Nephron progenitor cell (in vitro differentiated cells): ENCODE results near the gene SERPINB1.

Experiments
- DNase-seq: peaks from one replicate; pipeline ENCODE4 v3.0.0; 2021
- H3K27ac Mint-ChIP-seq: 2 replicates; pipeline ENCODE4 v1.8.0; 2021; ENCODE audit warnings: mild to moderate bottlenecking, moderate library complexity, mixed read lengths
- H3K27me3 Mint-ChIP-seq: 2 replicates; pipeline ENCODE4 v1.8.0; 2021; ENCODE audit warnings: mild to moderate bottlenecking, low read depth, mixed read lengths; ENCODE audit not compliant: poor library complexity
- H3K36me3 Mint-ChIP-seq: 2 replicates; pipeline ENCODE4 v1.8.0; 2021; ENCODE audit warnings: low read depth, mixed read lengths
- H3K4me1 Mint-ChIP-seq: 2 replicates; pipeline ENCODE4 v1.8.0; 2021; ENCODE audit warnings: mixed read lengths
- H3K4me3 Mint-ChIP-seq: 2 replicates; pipeline ENCODE4 v1.8.0; 2021; ENCODE audit warnings: mild to moderate bottlenecking, moderate library complexity, mixed read lengths
- H3K9me3 Mint-ChIP-seq: 2 replicates; pipeline ENCODE4 v1.8.0; 2021; ENCODE audit warnings: mild to moderate bottlenecking, moderate library complexity, mixed read lengths
- CTCF ChIP-seq: fragments of 200-600 bp; sonication (generic); IDR thresholded peaks from 2 replicates; pipeline ENCODE4 v1.5.0; 2021; ENCODE audit warnings: antibody characterized with exemption

SERPINB1 gene

GRCh38 chr6:2830183-2830582, 11.5 kb downstream of the SERPINB1 start:
- Mint-ChIP-seq H3K27ac (no peak overlapping the region), H3K9me3 (no peaks in the 10 kb centered on the region), H3K4me3 (no peak overlapping the region), H3K27me3 (peaks cover 6% of the 10 kb centered on the region), H3K4me1 (no peaks in the 10 kb centered on the region), H3K36me3 (peaks cover 18% of the 10 kb centered on the region)
- no peak for TF ChIP-seq CTCF
- no peak for DNase-seq

GRCh38 chr6:2829253-2829652, 12.4 kb downstream of the SERPINB1 start:
- no peak for TF ChIP-seq CTCF
- no peak for DNase-seq
- H3K9me3 Mint-ChIP-seq = no peaks in the 10 kb centered on the region
- H3K27me3 Mint-ChIP-seq = peaks cover 6% of the 10 kb centered on the region
- peaks cover 13% of the 10 kb centered on the region for H3K36me3 Mint-ChIP-seq
- H3K4me3 Mint-ChIP-seq = no peak overlapping the region
- H3K4me1 Mint-ChIP-seq = no peaks in the 10 kb centered on the region
- H3K27ac Mint-ChIP-seq = no peak overlapping the region

DNA sequence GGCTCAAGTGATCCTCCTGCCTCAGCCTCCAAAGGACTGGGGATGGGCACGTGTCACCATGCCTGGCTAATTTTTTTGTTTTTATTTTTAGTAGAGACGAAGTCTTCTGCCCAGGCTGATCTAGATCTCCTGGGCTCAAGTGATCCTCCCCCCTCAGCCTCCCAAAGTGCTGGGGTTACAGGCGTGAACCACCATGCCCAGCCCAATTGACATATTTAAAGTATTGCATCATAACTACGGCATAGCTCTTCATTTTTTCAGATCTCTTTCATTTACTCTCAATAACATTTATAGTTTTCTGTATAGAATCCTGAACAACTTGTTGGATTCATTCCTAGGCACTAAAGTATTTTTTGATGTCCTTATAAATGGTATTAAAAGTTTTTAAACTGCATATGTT, 13.0 kb downstream of the SERPINB1 start:
- H3K9me3 Mint-ChIP-seq = no peaks in the 10 kb centered on the region
- H3K4me1 Mint-ChIP-seq = peaks cover 1% of the 10 kb centered on the region
- H3K27ac Mint-ChIP-seq = no peak overlapping the region
- no peak overlapping the region for H3K4me3 Mint-ChIP-seq
- H3K36me3 Mint-ChIP-seq = peaks cover 8% of the 10 kb centered on the region
- peaks cover 6% of the 10 kb centered on the region for H3K27me3 Mint-ChIP-seq
- TF ChIP-seq CTCF = no peak
- DNase-seq = no peak

- Mint-ChIP-seq H3K36me3 (peaks cover 10% of the 10 kb centered on the region), H3K27ac (no peak overlapping the region), H3K27me3 (peaks cover 3% of the 10 kb centered on the region), H3K9me3 (no peaks in the 10 kb centered on the region), H3K4me1 (peaks cover 9% of the 10 kb centered on the region), H3K4me3 (no peak overlapping the region)
- no peak for TF ChIP-seq CTCF
- no peak for DNase-seq
These were observed 14.5 kb downstream of the SERPINB1 start for GRCh38 chr6:2827142-2827541.

DNA sequence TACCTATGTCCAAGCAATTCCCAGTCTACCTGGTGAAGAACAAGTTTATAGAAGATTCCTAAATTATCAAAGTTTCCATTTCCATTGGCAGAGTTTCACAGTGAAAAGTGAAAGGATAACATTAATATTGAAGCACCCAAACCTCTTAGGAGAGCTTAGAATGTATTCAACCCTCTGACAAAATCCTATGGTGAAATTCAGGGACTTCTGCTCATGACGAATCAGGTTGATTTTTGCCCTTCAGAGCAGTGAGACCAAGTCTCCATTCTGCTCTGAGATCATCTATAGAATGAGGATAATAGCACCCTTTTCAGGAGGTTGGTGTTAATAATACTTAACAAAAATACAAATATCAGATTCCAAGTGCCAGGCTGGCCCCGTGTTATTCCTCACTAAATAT, 15.5 kb downstream of the SERPINB1 start:
- H3K27me3 Mint-ChIP-seq = no peaks in the 10 kb centered on the region
- H3K36me3 Mint-ChIP-seq = peaks cover 10% of the 10 kb centered on the region
- H3K4me1 Mint-ChIP-seq = peaks cover 9% of the 10 kb centered on the region
- no peak overlapping the region for H3K27ac Mint-ChIP-seq
- no peak for TF ChIP-seq CTCF
- no peak overlapping the region for H3K4me3 Mint-ChIP-seq
- peaks cover 3% of the 10 kb centered on the region for H3K9me3 Mint-ChIP-seq
- DNase-seq = no peak

DNA sequence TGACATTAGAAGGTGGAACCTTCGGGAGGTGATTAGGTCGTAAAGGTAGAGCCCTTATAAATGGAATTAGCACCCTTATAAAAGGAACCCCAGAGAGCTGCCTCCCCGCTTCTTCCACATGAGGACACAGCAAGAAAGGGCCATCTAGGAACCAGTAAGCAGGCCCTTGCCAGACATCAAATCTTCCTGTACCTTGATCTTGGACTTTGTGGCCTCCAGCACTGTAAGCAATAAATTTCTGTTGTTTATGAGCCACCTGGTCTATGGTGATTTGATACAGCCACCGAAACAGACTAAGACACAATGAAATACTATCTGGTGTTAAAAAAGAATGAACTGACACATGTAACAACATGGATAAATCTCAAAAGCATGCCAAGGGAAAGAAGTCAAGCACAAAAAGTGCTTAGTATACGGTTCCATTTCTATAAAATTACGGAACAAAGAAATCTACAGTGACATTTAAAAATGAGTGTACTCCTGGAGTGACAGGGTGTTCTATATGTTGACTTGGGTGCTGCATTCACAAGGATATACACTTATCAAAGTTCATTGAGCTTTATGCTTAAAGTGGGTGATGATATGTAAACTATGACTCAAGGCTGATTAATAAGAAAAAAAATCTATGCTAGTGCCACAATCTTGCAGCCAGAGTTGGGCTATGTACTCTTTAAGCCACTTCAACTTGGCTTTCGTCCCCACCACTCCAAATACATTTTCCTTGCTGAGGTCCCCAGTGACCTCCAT, 18.4 kb downstream of the SERPINB1 start:
- peaks cover 9% of the 10 kb centered on the region for H3K4me1 Mint-ChIP-seq
- no peak for TF ChIP-seq CTCF
- H3K27me3 Mint-ChIP-seq = no peaks in the 10 kb centered on the region
- no peak overlapping the region for H3K4me3 Mint-ChIP-seq
- DNase-seq = no peak
- H3K27ac Mint-ChIP-seq = no peak overlapping the region
- H3K9me3 Mint-ChIP-seq = peaks cover 3% of the 10 kb centered on the region
- H3K36me3 Mint-ChIP-seq = peaks cover 10% of the 10 kb centered on the region
